Ramos (cell line): ENCODE data around the gene EHBP1.

Experiments used
- in situ Hi-C: fragments of 300-500 bp; cut with MboI; formaldehyde crosslinking; loops from one replicate; pipeline ENCODE4 v1.14.3; 2022; ENCODE audit warnings: low sequenced_read_pairs; ENCODE audit not compliant: unreplicated experiment

Gene EHBP1

DNA sequence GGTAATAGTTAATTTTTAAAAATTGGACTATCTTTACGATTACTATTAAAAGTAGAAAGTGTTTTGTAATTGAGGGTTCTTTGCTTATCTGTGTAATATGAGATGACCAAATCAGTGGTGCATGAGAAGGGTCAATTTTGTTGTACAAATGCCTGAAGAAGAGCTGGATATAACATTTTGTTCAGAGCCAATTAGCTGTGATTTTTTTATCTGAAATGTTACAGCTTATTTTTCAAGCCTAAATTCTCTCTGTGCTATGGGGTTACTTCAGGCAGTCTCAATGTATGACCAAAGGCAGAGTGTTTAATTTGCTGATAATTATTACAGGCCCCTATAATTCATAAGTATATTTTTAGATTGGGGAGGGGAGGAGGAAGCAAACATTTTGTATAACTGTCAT lies 386.9 kb downstream of the EHBP1 start:
- in situ Hi-C loops = no loop called here

DNA sequence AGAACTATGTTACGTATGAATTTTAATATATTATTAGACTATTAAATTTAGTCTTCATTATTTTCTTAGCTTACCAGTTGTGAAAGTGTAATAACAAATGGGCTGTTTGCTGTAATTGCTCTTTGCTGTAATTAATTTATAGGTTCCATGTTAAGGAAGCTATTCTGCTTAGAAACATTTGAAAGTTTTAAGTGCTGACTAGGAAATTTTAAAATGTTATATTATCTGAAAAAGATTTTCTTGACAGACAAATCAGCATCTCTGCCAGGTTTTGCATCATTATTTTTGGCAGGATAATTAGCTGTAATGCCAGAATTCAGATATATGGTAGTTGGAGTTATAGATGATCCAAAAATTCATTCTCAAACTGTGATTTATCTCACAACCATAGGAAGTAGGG lies 387.3 kb downstream of the EHBP1 start:
- in situ Hi-C loops = no loop called here

GRCh38 chr2:63093502-63093901 lies 388.0 kb downstream of the EHBP1 start:
- in situ Hi-C loops = no loop called here
